Activated effector memory CD4-positive, alpha-beta T cell treated with anti-CD3 and anti-CD28 coated beads, Interleukin-2, amount 50 U/mL, for 16 hours (primary cell): ENCODE results near the gene CLEC16A.
A peak's percentile ranks its signal among the peaks of the same experiment; 100 is the strongest.

Source experiments
- DNase-seq: peaks from one replicate; pipeline ENCODE4 v3.0.0-alpha.2; 2020

The CLEC16A gene

DNA sequence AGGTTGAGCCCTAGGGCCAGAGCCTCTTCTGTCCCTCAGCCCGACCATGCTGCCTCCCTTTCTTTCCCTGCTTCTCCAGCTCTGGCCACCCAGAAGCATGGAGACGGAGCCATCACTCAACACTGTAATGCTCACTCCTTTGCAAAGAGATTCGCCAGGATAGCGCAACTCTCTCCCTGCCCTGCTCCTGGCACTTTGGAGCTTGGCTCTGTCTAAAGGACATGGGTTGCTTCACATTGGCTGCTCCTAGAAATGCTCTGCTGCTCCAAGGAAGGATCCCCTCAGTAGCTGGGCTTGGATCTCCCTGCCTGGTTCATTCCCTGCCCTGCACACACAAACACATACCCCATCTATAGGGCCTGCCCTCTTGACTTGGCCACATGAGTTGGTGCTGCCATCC lies 76.0 kb downstream of the CLEC16A start:
- no peak for DNase-seq

DNA sequence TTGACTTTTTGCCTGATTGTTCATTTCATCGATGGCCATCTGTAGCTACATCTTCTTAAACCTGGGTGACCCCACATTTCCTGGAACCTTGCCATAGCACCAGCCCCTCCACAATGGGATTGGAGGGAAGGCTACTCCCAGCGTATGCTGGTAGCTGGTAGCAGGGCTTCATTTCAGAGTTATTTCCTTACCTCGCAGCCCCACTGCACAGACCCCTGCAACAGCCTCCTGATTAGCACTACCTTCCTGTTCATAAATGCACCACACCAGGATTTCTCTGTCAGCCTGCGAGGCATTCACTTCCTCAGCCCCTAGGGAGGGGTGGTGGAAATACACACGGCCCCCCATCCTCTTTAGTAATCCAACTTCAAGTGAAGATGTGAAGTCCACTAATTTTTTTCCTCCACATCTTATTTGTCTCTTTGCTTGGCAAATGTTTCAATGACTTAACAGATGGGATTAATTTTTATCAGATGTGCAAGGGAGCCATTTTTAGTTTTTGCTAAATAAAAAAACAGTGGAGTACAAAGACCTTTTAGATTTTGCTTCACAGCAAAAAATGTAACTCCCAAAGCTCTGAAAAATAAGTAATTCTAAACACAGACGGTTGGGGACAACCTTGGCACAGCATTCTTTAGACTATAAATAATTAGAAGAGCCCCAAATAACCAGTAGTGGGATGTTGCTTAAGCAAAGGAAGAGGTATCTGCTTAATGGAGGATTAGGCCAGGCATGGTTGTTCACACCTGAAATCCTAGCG lies 76.6 kb downstream of the CLEC16A start:
- no peak for DNase-seq

DNA sequence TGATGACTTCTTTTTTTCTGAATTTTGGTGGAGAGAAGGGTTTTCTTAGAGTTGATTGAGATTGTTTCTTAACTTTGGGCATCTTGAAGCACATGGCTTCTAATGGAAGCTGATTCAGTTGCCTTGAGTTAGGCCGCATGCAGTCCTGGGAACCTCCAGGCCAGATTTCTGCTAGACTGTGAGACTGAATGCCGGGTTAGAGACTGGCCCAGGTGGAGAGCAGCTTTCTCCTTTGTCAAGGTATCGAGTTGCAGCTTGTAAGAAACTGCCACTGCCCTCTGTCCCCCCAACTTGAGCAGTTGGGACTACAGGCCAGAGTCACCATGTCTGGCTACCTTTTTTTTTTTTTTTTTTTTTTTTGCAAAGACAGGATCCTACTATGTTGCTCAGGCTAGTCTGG lies 77.6 kb downstream of the CLEC16A start:
- DNase-seq, result no peak

DNA sequence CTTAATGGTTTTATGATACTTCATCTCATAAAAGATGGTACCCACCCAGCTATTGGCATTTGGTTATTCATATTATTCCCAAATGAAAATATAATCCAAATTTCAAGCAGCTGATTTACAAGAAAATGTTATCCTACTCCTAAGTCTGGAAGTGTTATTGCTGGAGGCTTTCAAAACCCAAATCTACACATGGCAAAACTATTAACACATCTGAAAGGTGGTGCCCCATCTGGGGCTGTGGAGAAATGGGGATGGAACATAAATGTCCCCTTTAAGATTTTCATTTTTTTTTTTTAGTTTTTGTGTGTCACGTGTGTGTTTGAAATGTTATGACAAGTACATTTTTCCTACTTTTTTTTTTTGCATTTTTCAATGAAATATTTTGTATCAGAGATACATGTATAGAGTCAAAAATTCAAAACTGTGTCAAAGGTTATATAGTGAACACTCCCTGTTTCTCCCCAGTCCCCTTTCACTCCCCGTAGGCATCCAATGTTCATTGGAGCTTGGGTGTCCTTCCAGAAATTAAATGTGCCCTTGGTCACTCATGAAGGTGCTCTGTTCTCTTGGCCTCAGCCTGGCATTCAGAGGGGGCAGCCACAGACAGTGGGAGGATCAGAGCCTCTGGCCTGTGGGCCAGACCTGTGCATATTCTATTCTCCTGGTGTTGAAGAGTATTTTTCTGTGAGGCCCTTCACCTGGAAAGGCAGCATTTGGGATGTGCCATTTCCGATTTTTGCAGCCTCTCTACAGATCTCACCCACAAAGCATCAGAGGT lies 79.1 kb downstream of the CLEC16A start:
- DNase-seq, result no peak

DNA sequence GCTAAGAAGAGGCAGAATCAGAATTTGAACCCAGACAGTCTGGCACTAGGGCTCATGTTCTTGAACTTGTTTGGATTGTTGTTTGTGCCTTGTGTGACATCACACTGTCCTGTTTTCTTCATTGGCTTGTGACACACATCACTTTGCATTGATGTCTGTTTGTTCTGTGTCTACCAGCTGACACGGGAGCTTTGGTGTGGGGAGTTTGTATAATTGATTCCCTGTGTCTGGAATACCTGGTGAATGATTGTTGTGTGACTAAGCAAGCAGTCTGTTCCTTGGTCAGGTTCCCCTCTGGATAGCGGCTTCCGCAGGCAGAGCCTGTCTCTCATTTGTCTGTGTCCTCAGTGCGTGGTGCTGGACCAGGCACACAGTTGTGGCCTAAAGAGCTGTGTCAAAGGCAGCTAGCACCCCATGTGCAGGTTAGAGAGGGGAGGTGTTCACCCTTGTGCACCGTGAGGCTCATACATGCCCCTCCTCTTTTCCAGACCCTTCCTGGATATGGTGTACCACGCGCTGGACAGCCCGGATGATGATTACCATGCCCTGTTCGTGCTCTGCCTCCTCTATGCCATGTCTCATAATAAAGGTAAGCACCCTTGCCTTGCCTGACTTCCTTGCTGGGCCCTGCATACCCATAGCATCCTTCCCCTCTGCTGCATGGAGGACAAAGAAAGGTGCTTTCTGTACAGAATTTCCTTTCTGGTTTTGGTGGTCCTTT lies 80.1 kb downstream of the CLEC16A start:
- no peak for DNase-seq

DNA sequence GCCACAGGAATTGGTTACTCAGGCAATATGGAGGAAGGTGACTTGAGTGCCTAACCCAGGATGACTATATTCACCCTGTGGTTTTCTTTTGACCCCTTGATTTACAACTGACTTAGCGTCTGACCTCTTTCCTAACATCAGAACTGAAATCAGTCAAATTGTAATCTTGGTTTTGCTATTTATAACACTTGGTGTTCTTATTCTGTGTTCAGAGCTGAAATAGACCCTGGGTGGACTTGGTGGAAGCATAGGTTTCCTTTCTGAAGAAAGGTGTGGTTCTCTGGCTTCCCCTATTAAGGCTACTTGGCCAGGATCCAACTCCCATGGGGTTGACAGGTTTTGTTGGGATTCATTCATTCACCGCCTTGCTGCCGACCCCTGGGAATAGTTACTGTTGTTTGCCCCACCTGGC lies 80.8 kb downstream of the CLEC16A start:
- DNase-seq, result no peak

DNA sequence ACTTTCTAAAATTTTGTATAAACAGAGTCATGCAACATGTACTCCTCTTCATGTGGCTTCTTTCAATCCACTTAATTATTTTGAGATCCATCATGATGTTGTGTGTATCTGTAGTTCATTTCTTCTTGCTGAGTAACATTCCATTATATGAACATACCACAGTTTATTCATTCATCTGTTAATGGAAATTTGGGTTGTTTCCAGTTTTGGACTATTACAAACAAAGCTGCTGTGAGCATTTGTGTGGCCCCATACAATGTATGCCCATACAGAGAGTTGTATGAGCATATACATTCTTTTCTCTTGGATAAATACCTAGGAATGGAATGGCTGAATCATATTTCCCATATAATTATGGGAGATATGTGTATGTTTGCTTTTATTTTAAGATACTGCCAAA lies 85.6 kb downstream of the CLEC16A start:
- DNase-seq, result no peak

DNA sequence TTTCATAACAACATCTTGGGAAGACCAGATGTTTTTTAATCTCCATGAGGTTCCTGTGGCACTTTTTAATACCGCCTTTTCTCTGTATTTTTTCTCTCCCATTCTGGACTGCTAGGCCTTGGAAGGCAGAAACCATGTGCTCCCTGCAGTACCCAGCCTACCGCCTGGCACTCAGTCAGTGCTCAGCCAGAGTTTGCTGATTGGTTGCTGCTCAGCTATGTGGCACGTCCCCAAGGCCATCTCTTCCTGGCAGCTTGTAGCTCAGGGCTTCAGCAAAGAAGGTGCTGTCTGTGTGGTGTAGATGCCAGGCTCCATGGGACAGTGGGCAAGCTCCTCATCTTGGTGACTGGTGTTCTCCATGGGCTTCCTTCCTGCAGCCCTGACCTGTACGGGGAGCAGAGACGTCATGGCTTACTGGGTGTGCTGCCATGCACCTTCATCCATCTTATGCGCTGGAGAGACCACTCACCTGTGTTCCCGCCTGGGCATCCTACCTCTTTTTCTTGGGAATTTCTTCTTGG lies 86.7 kb downstream of the CLEC16A start:
- peak; percentile 50 for DNase-seq

DNA sequence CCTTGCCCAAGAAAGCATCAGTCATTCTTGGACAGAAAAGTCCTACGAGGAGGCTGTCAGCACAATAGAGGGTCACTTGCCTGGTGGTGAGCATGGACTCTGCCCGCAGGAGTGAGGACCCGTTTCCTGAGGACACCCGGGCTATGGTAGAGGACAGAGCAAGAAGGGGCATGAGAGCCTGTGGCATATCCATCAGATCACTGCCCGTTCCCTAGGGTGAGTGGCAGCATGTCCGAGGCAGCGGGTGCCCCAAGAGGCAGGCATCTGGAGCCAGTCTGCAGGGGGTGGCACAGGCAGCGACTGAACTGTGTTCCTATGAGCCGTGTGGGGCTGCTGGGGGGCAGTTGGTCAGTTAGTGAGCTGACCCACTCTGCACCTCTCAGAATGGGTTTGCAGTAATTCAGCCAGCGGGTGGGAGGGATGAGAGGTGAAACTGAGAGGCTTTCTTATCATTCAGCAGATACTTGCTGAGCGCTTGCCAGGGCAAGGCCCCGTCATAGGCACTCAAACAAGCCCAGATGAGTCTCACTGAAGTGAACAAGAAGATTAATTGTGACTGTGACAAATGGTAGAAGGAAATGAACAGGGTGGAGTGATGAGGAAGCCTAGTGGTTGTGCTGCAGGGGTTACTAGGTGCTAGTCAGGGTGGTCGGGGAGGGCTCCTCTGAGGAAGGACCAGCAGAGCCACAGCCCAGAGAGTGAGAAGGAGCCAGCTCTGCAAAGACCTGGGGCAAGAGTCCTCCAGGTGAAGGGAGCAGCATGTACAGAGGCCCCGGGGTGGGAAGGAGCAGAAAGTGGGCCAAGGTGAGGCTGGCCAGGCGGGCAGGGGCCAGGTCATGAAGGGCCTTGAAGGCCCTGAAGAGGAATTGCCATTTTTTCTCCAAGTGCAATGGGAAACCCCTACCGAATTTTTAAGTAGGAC lies 87.9 kb downstream of the CLEC16A start:
- peak; percentile 57 for DNase-seq

DNA sequence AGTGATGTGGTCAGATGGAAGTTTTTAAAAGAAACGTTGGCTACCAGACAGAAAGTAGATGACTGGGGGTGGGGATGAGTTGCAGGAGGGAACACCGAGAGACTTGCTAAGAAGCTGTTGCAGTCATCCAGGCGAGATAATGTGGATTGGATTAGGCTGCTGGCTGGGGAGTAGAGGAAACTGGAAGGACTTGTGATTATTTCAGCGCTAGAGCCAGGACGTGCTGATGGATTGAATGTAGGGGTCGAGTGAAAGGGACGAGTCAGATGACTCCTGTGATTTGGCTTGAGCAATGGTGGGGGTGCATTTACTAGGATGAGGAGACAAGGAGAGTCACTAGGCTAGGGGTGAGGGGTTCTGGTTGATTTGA lies 88.5 kb downstream of the CLEC16A start:
- no peak for DNase-seq

DNA sequence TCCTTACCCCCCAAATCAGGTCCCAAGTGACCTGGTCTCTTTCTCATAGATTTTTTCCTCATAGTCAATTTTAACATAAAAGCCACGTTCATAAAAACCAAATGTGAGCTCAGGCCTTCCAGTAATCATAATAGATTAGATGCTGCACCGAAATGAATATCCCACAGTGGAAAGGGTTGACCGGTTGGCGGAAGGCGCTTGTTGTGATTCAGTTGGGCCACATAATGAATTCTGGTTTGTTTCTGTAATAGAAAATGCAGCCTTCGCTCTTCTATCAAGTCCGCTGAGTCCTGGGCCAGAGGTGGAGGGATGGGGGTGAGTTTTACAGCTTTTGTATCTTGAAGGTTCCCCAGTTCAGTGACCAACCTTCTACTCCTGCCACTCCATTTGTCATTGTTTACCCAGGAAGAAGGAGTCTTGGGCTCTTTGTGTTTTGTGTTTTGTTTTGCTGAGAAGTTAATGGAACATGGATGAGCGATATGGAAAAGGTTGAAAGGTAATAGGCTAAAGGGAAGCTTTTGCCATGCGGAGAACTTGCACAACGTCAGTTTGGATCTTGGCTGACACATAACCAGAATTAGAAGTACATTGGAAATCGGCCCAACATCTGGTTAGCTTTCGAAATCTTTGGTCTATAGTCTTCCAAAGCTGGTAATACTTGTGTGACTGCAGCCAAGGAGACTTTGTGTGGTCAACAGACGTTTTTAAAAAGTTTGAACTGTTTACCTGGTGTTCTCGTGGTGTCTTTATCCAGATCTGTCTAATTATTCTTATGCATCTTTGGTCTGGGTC lies 89.5 kb downstream of the CLEC16A start:
- DNase-seq, result peak; percentile 4

DNA sequence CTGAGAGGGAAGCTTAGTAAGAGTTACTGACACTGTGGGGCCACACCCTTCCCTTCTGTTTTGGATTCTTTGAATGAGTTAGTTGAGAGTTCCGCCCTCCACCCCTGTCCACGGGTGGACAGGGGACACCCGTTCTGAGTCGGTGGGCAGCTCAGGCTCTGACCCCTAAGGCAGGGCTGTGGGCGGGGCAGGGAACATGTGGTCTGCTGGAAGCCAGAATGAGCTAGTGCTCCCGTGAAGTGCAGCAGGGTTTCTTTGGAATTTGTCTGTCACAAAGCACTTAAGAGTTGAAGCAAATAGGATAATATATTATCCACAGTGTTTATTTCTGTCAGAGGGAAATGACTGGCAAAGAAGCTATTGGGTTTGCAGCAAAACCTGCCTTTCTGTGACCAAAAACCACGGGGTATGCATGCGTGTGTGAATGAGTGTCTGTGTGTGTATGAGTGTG lies 90.1 kb downstream of the CLEC16A start:
- no peak for DNase-seq

DNA sequence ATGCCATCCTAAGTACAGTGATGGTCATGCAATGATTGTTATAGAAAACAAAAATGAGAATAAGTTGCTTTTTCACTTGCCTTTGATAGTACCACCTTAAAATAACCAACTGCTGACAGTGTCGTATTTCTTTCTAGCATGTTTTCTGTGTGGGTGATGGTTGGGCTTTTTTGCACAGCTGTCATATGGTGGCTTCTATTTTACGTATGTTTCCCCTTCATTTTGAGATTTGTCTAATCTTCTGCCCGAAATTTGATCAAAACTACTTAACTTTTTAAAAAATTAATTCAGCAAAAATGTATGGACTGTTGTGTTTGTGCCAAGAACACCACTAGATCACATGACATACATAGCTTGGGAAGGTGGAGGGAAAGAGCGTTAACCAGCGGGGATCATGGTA lies 90.7 kb downstream of the CLEC16A start:
- DNase-seq, result no peak

DNA sequence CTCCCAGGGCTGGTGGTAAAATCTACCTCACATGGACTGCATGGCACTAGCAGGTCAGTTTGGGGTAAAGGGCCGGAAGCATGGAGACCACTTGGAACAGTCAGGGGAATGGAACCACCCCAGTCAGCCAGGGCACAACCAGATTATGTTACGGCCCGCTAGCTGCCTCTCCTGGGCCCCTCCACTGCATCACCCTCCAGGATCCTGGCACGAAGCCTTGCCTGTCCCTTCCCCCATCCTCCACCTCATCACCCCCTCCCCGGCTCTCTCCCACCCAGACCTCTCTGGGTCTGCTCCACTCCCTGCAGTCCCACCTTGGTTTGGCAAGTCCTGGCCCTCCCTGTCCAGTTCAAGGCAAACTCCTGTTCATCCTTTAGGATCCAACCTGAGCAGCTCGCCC lies 91.7 kb downstream of the CLEC16A start:
- peak; percentile 27 for DNase-seq

DNA sequence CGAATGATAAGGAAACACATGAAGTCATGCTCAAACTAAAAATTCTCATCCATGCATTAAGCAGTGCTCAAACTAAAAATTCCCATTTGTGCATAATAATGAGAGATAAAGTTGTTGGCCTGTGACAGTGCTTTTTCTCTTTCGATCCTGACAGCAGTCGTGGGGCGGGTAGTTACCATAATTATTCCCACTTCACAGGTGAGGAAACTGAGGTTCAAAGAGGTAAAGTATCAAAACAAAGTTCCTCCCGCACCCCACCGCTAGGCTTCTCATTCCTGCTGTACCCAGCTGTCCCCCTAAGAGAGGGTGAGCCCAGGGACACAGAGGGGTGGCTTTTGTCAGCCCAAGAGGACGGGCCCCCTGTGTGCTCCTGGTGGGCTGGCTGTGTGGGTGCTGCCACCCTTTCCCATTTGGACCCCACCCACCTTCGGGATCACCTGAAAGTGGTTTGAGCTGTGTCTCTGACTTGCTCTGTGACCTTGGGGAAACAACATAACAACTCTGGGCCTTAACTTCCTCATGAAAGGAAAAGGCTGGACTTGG lies 92.6 kb downstream of the CLEC16A start:
- DNase-seq, result peak; percentile 59

DNA sequence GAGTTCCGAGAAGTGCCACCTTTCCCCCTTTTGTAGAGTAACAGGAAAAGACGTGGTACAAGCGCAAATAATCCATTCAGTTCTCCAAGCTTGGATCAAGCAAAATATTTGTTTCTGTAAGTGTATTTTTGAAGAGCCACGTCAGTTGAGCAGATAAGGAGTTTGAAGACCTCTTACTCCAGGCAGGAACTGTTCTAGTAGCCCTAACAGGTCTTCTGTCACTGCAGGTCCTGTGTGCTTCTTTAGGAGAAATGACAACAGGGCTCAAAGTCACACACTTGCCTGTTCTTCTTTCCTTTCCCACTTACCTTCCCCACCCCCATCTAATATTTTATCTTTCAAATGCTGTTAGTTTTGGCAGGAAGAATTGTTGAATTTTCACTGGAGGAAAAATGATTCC lies 93.9 kb downstream of the CLEC16A start:
- no peak for DNase-seq

DNA sequence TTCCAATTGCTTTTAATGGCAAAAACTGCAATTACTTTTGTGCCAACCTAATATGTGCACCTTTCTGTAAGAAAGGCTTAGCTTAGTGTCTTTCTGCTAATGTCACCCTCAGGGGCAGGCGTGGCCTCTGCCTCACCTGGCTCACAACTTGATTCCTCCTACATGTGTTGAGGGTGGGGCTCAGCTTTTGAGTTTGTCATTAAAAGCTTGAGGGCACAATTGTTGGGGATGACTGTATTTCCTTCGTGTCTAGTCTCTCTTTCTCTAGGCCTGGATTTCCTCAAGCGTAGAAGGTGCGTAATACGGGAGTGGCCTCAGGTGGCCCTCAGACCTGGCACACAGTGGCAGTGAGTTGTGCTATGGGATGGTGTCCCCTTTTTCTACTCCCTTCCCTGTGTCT lies 94.4 kb downstream of the CLEC16A start:
- DNase-seq, result peak; percentile 10

DNA sequence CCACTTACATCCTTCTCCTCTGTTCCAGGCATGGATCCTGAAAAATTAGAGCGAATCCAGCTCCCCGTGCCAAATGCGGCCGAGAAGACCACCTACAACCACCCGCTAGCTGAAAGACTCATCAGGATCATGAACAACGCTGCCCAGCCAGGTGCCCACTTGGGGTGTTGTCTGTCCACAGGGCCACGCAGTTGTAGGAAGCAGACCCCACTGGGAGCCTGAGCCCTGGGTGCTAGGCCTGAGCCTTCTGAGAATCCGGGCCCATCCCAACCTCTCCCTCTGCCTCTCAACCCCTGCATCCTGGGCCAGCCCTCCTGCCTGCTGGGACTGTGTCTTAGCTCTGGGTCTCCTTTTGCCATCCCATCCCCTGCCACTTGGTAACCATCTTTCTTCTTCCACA lies 95.4 kb downstream of the CLEC16A start:
- DNase-seq, result peak; percentile 45

DNA sequence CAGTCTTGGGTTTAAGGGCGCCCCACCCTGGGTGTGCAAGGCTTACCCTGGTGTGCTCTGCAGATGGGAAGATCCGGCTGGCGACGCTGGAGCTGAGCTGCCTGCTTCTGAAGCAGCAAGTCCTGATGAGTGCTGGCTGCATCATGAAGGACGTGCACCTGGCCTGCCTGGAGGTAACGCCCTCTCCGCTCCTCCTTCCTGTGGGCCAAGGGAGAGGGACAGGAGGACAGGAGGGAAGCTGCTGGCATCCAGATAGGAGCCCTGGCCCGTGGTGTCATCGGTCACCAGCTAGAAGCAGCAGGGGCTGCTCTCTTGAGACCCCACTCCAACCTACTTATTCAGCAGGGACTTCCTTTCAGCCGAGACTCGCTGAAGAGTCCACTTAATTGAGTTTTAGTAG lies 97.8 kb downstream of the CLEC16A start:
- DNase-seq, result no peak

DNA sequence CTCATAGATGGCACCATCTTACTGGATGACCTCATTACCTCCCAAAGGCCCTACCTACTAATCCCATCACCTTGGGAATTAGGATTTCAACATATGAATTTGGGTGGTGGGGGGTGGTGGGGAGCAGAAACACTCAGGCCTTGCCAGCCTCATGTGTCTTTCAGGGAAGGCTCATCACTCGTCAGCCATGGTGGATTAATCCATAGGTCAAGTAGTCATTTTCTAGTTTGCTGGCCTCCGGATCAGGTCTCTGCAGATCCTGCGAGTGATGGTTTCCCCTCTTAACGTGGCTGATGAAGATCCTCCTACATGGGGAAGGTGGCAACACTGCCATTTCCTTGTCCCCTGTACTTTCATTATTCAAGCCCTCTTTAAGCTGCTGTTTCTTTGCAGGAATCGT lies 101.1 kb downstream of the CLEC16A start:
- DNase-seq, result peak; percentile 4

DNA sequence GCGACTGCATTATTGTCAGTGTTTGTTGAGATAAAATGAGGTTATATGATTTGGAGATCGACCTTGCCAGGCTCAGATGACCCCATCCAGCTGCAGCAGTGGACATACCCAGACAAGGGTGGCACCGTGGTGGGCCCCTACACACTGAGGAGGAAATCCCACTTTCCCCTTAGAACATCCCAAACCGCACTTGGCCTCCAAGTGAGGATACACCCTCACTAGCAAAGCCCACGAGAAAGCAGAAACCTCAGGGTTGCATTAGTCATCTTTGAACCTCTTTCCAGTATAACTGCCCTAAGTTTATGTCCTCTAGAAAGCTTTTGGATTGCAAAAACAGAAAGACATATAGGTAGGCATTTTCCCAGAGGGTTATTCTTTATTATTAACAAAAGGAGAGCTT lies 101.5 kb downstream of the CLEC16A start:
- DNase-seq, result peak; percentile 57
